Fibroblast of skin of left biceps (primary cell): Measurements from ENCODE around the gene LYVE1.

Source experiments
- DNase-seq, 2 experiments: peaks; one replicate each; pipeline ENCODE4 v3.0.0-alpha.2; 2013; ENCODE audit warnings: low read depth in 2 of 2

Gene LYVE1

DNA sequence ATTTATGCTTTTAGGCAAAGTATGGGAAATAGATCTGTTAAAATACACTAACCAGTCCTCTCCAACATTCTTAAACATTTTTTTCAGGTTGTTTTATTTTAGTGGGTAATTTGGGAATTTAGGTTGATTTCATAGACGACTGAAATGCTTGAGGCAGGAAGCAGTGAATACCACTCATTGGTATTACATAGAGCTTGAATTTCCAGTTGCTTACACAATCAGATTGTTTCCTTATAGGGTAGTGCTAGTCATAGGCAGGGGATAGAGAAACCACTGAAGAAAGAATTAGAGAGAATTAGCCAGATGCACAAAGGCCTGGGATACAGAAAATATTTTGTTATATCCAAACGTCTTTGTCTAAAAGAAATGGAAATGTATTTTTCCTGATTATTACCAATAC, 23.9 kb upstream of the LYVE1 start:
- peak; percentile 91 for DNase-seq

DNA sequence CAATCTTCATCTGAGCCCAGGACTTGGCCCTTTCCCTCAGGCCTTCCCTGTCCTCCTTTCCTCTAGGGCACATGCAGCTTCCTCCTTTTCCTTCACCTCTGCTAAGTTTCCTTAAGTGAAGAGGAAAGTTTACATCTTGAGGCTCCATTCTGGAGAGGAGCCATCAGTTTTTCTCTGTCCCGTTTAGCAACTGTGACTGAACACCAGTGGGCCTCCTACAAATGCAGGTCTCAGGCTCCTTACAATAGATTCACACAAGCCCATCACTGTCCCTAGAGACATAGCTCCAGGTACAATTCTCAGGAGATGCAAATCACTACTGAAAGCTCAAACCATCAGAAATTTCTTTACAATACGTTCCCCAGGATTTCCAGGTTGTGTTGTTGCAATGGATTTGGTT, 23.3 kb upstream of the LYVE1 start:
- no peak for DNase-seq

DNA sequence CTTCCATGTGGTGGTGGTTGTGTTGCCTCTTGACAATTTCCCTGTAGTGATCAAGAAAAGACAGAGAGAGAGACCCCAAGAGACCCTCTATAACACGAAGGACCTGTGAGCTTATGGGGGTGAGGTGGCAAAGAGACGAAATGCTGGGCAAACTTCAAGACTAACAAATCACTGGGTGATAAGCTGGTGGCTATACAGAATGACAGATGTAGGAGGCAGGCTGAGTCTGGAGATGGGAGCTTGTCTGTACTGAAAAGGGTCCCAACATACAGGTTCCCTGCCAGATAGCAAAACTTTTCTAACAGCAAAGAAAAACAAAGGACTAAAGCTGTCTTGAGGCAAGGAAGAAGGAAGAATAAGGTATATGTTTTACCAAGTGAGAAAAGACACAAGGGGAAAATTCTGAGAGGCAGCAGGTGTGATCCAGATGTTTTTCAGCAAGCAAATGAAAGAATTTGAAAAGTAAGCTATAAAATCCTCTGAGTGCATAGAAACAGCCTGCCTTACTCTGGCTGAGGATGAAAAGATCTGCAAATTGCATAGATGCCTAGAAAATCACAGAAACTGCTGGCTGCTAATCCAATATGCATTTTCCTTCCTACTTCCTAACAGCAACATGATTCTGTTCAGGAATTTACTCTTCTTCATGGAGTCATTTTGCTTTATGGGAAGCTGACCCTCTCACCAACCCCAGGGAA, 21.9 kb upstream of the LYVE1 start:
- peak; percentile 54 for DNase-seq

DNA sequence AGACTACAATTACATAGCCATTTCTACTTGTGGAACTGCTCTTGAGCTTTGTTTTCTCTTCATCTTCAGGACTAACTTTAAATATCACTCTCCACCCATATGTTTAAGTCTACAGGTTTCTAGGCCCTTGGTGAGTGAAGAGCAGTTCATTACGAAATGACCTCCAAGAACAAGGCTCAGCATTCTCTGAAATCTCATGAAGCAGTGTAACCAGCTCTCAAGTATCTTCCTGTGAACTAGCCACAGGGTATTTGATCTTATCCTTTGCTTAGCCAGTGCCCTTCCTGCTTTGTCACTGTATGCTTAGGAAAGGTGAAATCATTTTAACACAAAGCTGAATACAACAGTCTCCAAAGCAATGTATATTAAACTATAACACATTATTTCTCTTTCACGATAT, 20.4 kb upstream of the LYVE1 start:
- DNase-seq, result no peak

DNA sequence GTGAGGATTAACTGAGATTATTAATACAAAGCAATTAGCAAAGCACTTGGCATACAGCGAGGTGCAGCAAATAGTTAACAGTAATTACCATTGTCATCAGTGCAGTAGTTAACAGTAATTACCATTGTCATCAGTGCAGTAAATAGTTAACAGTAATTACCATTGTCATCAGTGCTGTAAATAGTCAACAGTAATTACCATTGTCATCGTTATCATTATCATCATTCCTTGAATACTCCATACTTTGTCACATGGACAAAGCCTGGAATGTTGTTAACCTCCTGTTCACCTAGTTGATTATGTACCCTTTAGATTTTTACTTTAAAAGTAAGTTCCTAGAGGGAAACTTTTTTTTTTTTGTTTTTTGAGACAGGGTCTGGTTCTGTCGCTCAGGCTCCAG, 19.5 kb upstream of the LYVE1 start:
- no peak for DNase-seq

DNA sequence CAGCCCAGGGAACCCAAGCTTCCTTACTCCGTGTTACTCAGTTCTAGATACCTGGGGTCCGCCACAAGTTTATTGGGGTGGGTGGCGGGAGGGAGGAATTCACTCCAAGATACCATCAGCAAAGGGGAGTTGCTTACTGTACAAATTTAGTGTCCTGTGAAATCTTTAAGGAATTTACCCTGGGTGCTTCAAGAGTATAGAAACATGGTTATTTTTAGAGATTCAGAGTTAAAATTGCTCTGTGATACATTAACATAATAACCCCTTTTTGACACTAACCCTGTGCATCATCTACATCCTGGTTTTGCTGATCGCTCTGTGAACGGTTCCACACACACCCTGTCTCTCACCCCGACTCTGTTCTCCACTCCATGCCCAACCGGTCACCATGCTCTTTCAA, 18.9 kb upstream of the LYVE1 start:
- DNase-seq, result no peak

DNA sequence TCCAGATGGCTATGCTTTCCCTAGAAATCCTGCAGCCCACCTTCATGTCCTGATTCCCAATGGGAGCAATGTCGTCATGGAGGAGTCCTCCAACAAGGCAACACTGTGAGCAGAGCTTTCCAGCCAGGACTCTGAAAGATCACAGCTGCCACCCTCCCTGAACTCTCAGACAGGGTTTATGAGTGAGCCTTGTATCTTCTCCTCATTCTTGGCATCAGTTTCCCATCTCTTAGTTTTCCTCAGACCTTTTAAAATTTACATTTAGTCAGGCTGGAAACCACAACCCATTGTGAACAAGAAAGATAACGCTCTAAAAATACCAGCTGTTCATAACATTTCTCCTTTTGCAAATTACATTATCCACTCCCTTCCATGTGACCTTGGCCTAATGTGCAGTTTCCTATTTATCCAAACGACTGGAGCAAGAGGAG, 15.6 kb upstream of the LYVE1 start:
- no peak for DNase-seq

DNA sequence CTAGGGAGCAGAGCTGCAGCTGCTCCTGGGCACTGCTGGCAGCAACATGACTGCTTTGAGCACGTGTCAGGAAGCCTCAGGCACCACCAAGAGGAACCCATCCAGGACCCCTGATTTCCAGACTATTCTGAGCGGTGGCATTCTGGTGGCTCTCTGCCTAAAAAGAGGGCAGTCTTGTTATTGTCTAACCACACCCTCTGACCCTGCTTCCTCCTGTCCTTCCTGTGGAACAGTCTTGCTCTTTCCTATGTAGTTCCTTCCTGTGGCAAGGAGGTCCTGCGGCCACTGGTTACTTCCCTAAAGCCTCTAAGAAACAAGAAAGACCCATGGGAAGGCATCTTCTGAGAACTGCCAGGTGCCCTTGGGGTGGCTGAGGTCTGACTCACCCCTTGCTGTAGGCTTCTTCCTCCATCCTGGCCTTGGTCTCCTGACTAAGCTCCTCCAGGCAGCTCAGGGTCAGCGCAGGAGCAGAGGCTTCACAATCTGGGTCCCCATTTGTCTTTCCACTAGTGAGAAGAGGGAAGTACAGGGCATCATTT, 13.1 kb upstream of the LYVE1 start:
- no peak for DNase-seq

DNA sequence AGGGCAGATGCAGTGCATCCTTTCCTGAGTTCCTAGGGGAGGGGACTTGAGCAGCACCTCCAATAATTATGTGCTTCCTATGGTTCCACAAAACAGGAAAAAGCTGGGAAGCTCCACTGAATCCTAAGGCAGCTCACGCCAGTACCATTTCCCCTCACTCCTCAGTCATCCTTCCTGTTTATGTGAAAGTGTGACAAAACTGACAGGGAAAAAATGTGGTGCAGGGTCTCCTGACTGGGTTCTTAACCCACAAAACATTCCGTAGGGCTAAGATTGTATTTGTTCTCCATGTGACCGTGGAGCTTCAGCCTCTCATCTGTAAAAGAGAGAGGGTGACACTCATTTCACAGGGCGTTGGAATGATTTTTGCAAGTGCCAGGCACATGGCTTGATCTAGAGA, 12.2 kb upstream of the LYVE1 start:
- no peak for DNase-seq

DNA sequence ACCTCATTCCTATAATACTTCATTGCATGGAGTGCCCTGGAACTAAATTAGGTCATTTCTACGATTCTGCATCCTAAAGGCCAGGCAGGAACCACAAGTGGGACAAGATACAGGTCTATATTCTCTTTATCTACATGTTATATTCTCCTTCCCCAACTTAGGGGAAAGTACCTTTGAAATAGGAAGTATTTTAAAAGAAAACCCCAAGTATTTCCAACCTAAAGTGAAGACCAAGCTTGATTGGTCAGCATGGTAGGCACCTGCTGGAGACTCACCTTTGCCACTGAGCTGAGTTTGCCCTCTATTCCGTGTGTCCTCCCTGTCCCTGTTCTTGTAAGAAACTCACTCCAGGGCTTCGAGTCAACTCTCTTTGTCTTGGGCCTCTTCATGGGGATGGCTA, 11.2 kb upstream of the LYVE1 start:
- DNase-seq, result no peak

DNA sequence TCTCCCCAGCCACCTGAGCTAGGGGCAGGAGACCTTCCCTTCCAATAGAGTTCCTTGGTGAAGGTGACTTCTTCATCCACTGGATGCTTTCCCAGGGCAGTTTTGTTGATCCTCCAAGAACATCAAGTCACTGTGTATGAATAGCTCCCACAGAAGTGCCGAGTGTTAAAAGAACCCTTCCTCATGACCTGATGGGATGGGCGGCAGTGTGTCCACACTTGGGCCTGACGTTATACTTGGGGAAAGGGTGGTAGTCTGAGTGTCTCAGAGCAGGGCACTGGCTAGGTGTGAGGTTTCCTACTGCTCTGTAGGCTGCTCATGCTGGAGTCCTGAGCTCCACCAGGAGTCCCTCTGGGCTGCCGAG, 7.6 kb upstream of the LYVE1 start:
- no peak for DNase-seq

DNA sequence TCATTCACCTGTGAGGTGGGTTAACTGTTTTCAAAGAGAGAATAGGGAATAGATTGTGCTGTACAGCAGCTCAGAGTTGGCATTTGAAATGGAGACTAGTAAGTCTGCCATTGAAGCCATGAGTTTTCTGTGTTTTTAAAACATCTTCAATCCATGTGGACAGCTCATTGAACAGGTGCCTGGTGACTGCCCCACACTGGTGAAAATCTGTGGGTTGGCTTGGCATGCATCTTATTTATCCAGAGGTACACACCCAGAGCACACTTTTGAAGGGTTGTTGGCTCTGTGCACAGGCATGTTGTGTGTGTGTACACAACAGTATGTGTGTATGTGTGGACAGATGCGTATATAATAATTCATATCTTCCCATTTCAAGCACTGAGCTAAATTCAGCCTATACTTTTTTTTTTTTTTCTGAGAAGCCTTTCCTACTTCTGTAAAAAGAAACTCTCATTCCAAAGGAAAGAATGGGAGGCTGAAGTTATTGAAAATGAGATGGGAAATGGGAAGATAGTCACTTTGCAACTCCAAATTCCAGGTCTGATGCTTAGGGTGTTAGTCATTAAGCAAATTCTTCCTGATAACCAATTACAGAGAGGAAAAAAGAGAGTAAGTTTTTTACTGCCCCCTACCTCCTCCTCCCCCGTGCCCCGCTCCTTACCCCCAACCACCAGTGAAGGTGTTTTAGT, 7.0 kb upstream of the LYVE1 start:
- DNase-seq, result no peak

DNA sequence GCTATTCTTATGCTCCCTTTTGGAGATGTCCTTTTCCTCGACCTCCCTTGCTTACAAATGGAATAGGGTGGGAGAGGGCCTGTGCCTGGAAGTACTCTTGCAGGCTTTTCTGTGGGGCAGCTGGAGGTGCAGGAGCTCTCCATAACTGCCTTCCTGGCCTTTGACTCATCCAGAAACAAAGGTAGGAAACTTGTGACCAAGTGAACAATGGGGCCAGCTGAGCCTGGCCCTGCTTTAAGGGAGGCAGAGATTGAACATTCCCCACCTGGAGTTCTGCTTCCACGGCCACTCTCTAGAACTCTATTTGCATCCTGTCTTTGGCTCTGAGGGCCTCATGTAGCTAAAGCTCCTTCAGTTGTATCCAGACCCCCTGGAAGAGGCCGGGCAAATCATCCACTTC, 5.1 kb upstream of the LYVE1 start:
- DNase-seq, result no peak

DNA sequence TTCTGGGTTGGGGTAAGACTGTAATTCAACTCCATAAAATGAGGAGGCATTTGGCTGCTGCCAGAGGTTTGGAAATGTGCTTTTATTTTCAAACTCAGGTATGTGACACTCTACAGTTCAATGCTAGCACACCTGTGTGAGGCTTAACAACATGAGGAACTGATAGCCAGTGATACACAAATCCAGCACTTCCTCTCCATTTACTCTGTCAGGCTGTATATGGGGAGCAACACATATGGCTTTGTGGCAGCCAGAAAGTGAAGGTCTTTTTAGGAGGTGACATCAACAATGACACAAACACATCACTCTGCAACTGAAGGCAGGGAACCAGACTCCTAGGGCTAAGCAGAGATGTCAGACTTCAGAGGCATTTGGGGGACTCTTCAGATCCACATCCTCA, 4.6 kb upstream of the LYVE1 start:
- no peak for DNase-seq

DNA sequence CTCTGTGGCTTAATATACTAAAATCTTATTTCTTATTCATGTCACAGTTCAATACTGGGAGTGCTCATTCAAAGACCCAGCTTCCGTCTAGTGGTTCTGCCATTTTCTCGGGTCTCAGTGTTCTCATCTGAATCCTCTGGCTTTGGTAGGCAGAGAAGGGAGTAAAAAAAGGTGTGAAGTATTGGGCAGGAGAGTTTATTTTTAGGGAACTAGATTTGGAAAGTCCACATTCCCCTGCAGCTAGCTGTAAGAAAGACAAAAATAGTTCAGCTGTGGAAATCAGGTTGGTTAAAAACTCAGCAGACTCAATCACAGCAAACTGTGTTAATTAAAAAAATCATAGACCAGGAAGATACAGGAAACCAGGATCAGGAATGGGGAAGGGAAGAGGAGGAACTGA, 4.1 kb upstream of the LYVE1 start:
- no peak for DNase-seq

DNA sequence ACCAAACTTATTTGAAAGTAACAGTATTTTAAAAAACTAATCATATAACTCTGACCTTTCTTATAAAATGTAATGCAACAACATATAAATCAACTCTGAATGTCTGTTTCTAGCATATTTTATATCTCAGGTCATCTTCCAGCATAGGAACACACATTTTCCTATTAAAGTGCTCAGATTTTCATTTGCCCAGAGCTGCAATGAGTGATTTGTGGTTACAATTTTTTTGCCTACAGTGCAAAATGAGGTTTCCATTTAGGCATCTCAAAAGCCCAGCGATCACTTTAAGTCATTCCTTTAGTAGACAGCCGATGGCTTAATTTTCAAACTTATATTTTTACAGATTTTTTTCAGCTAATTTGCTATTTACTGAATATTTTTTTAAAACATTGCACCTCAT, 1.0 kb downstream of the LYVE1 start:
- no peak for DNase-seq

DNA sequence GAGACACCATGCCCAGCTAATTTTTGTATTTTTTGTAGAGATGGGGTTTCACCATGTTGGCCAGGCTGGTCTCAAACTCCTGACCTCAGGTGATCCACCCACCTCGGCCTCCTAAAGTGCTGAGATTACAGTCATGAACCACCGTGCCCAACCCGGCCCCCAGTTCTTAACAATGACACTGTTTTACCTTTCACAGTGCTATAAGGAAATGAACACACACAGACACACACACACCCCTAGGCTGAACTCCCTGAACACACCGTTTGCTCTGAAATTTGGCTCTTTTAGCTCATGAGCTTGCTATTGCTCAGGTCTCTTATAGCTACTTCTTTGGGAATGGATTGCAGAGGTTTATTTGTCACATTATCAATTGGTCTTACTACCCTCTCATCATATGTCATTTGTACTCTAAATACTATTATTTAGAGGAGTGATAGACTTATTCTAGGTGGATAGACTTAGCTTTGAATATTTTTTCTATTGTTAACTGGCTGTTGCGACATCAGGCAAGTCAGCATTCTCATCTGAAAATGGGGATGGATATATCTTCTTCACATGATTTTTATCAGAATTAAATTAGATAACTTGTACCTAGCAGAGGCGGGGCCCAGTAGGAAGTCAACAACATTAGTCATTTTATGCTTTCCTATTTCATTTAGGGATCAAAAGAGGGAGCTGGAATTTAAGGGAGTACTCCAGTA, 2.1 kb downstream of the LYVE1 start:
- no peak for DNase-seq

DNA sequence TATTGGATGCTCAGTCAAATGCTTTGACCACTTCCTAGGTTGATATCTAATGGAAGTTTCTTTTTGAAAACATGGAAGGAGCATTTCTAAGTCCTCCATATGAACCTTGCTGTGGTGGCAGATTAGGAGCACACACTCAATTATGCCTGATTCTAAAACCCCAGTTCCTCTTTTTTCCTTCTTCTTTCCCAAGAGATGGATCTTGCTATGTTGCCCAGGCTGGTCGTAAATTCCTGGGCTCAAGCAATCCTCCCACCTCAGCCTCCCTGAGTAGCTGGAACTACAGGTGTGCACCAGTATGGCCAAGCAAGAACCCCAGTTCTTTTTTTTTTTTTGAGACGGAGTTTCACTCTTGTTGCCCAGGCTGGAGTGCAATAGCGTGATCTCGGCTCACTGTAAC, 3.0 kb downstream of the LYVE1 start:
- DNase-seq, result no peak

DNA sequence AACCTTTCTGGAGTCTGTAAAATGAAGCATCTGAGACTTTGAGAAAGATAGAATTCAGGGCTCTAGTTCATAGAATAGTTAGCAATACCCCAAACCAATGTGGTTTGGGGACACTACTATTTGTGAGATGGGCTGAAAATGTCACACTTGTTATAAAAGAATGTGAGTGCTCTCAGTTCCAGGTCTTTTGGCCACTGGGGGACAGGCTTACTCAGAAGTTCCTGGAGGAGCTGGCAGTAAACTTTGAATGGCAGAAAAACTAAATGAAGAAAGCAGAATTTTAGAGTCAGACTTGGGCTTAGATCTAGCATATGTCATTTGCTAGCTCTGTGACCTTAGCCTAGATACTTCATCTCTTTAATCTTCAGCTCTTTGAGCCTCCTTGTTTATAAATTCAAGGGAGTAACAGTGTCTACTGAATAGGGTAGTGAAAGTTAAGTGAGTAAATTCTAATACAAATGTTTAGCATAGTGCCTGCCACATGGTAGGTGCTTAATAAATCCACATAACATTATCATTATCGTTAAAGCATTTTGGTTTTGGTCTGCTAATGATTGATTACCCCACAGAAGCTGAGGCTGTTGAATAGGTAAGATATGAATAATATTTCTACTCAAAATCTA, 3.7 kb downstream of the LYVE1 start:
- DNase-seq, result no peak

DNA sequence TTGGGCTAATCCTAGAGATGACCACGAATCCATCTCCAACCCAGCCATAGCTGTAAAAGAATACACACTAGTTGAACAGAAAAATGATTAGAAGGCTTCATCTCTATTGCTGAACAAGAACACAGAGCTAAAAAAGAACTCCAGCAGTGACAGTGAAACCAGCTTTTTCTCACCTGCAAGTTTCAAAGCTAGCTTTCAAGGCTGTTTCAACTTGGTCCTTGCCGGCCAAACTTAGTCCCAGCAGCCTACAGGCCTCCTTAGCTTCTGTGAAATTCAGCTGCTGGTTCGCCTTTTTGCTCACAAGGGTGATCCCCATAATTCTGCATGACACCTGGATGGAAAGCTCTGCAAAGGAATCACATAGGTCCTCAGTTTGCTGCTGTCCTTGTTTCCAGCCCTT, 4.4 kb downstream of the LYVE1 start:
- DNase-seq, result no peak

DNA sequence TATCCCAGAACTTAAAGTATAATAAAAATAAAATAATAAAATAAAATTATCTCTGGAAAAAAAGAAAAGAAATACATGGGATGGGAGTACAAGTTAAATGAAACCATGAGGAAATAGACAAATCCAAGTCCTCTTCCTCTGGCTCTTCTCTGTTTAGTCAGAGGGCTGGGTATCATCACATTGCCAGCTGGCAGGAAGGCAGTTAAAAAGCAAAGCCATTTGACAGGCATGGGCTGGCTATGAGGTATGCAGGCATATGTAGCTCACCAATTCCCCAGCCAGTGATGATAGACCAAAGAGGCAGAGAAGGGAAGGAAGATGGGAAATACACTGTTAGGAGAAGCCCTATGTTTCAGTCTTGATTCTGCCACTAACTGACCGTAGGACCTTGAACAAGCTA, 6.5 kb downstream of the LYVE1 start:
- DNase-seq, result no peak

DNA sequence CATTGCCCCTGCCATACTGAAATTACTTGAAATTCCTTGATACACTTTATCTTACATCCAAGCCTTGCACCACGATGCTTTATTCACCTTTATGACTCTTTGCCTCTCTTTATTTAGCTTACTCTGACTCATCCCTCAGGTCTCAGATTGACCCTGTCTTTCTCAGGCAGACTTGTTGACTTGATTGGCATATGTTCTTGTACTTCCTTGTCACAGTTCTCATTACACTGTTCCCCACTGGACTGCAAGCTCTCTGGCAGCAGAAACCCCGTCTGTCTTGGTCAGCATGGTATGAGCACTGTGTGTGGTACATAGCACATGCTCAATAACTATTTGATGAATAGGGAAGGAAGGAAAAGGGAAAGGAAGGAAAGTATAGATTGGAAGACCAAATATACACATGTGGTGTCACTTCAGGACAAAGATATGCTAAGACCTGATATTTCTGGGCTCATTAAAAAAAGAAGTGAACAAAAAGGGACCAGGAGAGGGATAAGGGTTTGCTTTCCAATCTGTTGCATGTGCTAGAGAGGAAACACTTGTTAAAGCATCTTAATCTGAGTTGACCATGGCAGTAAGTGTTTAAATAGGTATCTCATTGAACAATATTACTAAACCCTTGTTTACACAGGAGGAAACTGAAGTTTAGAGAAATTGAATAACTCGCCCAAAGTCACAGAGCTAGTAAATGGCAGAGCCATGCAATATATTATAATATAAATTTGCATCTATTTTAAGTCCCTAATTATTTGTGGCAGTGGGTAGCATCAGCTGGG, 7.2 kb downstream of the LYVE1 start:
- no peak for DNase-seq
